GM21381 (cell line): Measurements from ENCODE around the gene COBL.

Source experiments
- ATAC-seq: cut with Tn5 transposase; IDR thresholded peaks from one replicate; pipeline ENCODE4 v1.9.1; 2021; ENCODE audit warnings: mild to moderate bottlenecking, moderate library complexity; ENCODE audit not compliant: unreplicated experiment

COBL gene

DNA sequence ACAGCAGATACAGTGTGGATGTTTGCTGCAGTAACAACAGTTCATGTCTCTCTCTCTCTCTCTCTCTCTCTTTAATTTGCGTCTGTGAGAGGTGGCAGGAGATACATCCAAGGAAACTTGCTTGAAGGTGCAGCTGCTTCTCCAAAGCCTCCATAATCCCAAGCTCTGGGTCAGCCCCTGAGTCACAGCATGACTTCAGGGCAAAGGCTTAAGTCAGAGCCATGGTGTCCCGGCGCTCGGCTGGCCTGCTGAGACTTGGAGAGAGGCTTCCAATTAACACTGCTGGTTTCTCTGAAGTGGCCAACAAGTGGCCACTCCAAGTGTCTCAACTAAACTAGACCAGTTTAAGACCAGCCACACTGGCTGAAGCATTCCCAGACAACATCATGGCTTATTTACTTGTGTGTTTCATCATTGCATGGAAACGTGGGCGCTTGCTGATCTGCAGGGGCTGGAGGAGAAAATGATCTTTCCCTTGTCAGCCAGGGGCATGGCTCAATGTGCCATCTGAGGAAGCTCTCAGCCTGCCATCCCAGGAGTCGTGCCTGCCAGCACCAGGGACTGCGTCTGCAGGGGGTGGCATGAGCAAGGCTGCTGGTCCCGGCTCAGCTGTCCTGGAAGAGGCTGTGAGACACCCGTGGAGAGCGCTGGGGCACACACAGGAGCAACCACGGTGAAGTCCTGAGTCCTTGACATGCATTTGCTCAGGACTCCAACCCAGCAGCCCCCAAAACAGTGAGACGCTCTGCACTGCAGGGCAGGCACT, 254.2 kb downstream of the COBL start:
- no peak for ATAC-seq

DNA sequence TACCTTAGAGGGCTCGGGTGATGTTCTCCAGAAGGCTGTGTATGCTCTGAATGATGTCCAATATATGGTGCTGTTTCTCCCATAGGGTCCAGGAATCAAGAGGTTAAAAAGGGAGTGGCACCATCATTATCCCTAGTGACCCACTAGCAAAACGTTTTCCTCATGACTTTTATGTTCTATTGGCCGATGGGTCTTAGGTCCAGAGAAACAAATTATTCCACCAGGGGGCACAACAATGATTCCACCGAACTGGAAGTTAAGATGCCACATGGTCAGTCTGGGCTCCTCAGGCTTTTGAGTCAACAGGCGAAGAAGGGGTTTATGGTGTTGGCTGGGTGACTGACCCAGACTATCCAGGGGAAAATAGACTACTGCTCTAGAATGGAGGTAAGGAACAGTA, 256.1 kb downstream of the COBL start:
- no peak for ATAC-seq

DNA sequence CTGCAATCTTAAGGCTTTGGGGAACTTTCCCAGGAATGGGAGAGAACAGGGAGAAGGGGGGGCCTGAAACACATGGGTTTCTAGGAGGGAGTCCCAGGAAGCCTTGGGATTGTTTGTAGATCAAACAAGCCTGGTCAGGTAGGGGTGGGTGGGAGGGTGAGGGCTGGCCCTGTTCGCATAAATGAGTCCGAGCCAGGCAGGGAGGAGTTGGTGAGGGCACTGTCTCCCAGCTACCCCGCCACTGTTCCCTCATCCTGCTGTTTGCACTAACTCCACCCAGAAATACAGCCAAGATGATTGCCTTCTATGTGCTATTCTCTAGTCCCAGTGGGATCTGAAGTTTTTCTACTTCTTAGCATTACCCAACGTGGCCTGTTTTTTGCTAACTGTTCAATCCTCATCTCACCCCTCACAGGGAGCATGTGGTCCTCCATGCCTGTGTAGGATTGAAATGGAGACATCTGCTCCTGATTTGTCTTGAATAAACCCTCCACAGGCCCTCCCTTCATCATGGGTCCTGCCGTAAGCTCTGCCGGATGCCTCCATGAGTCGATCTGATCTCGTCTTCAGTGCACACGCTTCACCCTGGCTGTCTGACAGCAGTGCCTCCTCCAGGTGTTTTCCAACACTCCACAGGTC, 257.0 kb downstream of the COBL start:
- ATAC-seq: no peak

DNA sequence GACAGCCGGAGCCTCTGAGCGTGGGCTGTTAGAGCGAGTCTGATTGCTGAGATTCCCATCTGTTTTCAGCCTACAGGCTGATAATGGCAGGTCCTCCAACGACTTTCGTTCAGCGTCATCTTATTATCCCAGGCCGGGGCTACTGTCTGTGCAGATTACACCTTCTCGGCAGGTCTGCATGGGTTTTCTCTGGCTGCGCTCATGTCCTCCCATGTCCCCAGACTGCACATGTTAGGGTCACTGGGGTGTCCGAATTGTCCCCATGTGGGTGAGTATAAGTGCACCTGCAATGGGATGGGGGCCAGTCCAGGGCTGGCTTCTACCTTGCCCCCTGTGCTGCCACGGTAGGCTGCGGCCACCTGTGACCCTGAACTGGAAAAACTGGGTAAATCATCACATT, 257.8 kb downstream of the COBL start:
- ATAC-seq: no peak

DNA sequence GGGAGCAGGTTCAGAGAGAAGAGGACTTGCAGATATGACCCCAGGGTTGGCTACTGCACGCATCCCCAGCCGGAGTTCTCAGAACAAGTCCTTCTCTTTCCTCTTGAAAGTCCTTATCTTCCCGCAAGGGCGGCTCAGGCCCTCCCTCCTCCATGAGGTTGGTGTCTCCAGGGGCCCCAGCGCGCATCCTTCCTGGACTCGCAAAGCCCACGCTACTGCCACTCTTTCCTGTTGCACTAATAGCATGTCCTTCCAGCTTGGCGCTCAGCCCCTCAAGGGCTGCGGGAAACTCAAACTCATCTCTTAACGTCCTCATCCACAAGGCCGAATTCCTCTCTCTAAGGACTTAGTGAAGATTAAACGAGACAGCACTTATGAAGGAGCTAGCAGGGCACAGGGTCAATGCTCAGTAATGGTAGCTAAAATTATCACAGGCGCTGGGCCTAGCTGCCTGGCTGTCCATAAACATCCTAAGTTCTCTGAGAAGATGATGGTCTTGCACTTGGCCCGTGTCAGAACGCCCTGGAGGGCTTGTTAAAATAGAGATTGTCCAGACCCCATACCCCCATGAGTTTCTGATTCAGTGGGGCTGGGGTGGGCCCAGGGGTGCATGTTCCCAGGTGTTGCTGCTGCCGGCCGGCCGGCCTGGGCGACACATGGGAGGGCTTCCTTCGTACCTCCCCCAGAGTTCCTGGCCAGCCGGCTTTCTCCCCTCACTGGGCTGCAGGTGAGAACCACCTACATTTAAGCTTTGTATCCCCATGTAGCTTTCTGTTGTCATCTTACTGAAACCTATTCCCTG, 261.4 kb downstream of the COBL start:
- ATAC-seq: no peak

DNA sequence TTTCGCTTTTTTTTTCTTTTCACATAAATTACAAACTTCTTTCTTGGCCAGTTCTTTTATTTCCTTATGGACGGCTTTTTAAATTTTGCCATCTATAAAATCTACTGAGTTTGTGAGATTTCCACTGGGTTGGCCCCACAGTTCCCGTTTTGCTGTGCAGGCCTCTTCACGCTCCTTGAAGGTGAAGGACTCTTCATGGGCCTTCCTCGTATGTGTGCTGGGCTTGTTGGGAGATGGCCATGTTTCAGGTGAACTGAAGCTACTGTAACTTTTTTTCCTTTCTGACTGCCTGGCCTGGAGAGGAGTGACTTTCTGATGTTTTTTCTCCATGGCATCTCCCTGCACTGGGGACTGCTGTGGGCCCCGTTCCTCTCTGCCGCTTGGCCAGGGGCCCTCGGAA, 262.4 kb downstream of the COBL start:
- ATAC-seq: no peak

DNA sequence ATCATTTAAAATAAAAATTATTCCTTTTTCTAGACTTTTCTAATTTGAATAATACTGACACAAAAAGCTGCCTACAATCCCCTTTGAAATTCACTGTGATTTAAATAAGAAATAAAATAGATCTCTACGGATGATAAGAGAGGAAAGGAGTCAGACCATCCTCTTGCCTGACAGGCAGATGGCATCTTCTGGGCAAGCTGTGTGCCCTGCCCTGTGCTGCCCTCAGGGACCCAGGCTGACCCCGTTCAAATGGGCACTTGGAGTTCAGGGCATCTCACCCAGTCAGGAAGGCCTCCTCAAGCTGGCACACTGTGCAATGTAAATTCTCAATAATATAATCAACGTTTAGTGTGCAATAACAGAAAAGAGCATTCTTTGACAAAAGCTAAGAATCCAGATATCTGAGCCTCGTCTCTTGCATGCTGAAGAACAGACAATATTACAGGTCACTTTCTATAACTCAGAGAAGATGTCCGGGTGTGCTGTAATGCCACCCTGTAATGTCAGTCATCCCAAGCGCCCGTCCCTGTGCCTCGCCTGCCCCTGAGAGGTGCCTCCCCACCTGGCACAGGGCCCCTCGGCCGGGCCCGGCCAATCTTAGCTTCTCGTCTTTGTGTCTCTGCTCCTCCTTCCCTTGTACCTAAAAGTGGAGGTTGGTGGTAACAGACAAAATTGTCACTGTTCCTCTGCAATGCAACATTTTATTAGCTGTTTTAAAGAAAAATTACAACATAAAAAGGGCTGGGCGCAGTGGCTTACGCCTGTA, 263.3 kb downstream of the COBL start:
- no peak for ATAC-seq

DNA sequence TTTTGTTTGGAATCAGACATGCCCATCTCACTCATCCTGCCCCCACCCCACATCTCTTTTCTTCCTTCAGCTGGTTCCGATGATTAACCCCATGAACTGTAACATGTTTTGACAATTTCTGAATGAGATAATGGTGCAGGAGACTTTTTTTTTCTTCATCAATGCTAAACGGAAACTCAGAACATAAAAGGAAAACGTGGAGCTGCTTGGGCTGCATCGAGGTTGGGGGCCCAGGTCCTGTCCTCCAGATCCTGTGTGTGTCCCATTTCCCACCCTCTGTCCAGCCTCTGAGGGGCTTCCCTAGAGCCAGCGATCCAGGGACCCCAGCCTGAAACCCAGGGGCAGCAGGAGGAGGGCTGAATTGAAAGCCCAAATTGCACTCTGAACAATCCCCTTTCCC, 270.1 kb downstream of the COBL start:
- ATAC-seq: no peak

DNA sequence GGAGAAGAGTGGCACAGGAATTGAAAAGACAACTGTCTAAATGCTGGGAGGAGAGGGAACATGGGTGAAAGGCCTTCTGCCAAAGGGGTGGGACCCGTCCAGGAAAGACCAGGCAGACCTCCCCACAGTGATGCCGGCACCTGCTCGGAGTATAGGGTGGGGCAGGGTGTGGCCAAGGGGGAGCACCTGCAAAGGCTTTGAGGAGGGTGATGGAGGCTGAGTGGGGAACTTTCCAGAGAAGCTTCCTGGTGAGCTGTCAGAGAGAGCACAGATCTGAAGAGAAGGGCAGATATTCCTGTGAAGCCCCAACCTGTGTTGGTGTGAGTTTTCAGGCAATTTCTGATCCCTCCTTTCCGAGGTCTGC, 270.5 kb downstream of the COBL start:
- no peak for ATAC-seq

DNA sequence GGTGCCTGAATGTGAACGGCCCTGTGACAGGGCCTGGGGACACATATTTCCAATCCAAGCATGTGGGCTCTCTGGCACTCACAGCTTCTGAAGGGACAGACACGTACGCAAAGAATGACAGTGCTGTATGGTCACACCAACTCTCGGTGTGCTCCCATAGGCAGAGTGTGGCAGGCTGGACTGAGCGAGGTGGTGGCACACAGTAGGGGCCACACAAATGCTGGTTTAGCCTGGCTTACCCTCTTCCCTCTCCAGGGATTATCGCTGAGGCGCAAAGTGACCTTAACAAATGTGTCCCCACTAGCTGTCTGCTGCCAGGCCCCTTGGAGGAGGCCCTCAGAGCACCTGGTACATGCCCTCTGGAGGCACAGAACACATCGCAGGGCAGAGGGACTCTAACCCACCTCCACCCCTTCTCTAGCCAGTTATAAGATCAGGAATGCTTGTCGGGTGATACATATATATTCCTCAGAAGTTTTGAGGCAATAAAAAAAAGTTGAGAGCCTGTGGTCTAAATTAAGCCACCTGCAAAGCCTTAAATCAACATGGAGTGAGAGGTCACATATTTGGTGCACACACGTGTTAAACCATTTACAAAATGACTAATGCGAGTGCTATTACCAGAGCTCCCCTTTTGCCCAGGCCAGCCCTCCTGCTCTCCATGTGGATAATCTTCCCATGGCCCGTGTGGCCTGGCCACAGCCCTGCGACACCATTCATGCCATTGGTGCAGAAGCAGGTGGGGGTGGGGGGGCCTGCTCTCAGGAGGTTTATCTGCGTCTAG, 271.1 kb downstream of the COBL start:
- ATAC-seq: no peak

DNA sequence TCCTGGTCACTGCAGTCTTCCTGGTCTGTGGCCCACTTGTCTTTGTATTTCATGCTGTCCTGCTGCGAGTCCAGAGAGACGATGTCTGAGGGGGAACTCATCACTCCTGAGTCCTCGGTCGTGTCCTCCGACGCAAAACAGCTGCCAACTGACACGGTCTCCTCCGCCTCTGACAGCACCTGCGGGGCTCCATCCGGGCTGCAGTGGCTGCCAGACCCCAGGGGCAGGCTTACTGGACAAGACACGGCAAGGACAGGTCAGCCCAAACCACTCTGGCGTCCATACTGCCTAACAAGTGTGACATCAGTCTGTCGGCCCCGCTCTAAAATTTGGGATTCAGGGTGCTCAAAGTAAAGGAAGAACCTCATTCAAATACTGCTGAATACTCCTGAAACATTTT, 273.1 kb downstream of the COBL start:
- no peak for ATAC-seq

DNA sequence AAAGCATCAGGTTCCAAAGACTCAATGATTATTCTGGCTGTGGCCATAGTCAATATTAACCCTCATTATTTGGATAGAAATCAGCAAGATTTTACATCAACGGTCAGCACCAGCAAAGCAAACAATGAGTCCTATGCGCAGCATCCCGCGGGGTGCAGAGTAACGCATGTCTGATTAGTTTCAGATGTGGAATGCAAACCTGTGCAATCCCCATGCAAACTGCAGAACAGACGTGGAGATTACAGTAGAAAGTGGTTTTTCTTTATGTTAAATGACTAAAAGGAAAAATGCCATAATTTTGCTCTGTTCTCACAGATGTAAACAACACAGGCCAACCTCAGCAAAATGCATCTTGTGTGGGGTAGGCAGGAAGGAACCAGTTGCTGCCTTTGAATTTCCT, 275.8 kb downstream of the COBL start:
- ATAC-seq: no peak

DNA sequence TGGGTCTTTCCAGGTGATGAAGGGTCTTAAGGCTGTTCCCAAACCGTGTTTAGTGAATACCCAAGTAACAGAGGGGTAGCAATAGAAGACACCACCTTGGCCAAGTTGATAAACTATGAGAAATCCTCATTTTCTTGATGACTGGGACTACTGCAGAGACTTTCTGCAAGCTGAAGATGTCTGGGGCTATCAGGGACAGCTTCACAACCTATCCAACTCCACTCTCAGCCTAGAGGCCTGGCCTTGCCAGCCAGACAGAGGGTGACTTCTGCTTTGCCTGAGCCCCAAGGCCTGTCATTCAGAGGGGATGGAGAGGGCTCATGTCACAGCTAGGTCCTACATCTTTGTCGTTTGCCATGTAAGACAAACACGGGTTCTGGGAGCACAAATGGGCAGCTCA, 278.0 kb downstream of the COBL start:
- no peak for ATAC-seq

DNA sequence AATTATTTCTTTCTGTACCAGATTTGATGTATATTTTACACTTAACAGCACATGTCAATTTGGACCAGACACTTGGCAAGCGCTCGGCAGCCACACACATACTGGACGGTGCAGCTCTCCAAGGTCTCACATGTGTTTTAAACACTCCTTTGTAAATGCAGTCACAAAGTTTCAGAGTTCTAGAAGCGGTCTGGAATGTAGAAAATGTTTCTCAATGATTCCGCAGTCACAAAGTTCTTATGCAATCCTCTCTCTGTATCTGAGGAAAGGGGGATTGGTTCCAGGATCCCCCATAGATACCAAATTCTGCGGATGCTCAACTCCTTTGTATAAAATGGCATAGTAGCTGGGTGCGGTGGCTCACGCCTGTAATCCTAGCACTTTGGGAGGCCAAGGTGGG, 280.9 kb downstream of the COBL start:
- ATAC-seq: no peak

DNA sequence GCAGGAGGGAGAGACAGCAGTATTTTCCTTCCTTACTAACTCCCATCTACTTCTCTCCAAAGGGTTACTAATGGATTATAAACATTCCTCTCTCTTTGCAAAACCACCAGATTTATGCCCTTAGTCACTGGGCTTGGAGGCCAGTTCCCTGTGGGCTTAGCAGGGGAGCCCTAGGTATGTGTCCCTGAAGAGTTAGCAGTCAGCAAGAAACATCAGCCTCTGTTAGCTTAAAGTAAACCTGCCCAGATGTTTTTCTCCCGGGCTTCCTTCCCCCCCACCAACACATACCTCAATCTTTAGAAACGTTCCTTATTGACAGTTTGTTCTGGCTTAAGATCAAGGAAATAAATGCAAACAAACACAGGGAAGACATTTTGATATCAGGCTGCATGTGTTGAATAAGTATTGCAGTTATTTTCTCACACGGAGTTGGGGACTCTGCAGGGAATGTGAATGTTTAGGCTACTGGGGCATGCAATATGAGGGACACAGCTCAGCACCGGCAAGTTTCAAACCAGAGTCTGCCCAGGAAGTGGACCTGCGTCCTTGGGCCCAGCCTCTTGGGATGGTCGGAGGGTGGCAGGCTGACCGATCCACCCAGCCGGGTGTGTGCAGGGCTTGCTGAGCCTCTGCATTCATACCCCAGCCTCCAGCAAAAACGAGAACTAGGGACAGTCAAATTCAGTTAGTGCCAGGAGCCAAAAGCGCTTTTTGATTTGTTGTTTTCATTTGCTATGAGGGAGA, 281.9 kb downstream of the COBL start:
- no peak for ATAC-seq

DNA sequence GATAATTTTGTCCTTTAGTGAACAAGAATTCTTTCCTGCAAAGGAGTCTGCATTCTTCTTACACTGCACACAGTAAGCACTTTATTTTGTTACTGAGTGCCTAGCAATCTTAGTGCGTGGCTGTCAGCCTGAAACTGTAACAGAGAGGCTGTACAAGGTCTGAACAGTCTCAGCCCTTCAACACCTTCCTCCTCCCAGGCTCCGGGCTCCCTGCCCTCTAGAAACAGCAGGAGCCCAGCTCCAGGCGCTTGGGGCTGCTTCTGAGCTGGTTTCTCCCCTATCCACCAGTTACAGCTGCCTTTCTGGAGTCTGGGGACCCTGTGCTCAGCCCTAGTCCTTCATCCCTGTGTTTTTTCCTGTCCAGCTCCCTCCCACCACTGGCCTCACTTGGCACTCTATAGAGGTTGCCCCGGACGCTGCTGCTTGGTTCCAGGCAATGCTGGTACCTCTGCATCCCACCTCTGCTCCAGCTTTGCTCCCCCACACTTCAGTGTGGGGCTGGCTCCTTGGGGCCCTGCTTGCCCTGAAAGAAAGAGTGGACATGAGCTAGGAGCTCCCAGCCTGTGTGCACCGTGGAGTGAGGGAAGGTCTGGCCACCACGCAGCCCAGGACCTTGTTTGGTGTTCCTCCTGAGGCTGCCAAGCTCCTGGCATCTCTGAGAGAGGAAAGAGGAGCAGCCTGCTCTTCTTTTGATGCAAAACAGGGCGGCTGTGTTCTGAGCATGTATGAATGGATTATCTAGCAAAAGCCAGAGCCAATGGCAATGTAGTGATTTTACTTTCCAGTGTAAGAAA, 282.7 kb downstream of the COBL start:
- ATAC-seq: no peak

DNA sequence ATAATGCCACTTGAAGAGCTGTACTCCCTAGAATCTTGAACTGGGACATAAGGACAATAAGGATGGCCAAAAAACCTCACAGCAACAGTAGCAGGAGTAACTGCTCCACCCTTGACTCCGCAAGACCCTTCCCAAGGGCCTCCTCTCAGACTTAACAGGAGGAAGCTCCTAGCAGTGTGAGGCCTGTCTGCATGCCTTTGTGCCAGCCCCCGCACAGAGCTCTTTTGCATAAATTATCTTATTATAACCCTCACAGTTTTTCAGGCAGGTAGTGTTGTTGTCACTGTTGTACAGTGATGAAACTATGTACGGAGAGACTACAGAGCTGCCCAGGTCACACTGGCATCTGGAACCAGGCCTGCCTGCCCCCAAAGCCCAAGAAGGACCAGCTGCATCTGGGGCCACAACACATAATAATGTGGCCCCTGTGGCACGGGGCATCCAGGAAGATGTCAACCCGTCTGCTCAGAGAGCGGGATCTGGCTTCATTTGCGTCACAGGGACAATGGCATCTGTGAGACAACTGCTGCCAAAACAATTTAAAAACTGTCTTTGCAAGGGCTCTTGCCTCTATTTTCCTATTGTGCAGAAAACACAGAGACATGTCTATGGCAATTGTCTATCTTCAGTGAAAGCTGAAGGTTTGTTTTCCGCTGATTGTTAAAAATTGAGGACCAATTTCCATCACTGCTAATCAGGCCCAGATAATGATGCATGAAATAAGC, 284.7 kb downstream of the COBL start:
- ATAC-seq: no peak

DNA sequence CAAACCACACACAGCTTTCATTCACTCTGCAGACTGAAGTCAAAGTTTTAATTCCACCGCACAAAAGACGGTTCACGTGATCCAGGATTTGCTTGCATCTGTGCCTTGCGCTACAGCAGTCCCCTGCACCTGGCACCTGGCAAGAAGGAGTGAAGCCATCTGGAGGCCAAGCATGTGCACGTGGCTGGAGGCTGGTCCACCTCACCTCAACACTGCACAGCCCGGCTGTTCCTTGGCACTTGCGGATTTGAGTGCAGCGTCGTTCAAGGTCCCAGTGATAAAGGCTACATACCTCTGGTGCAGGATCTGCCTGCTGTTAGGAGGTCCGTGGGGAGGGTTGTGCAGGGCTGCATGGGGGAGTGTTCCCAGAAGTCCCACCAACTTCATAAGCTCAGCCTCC, 285.4 kb downstream of the COBL start:
- ATAC-seq: no peak
